ENCODE measurements around the gene UNC119B. TPM values are rescaled to one million over a fixed set of nuclear protein-coding genes. Genes with fewer than 3 reads are reported as not detected.
"Not testable (repeated sequence)": the region's sequence is repeated elsewhere in the genome, so short reads cannot be mapped to it uniquely, and the experiment has no call there.

The UNC119B gene
- total RNA-seq, 1 donor from 2014 or later, result 24.3 TPM

DNA sequence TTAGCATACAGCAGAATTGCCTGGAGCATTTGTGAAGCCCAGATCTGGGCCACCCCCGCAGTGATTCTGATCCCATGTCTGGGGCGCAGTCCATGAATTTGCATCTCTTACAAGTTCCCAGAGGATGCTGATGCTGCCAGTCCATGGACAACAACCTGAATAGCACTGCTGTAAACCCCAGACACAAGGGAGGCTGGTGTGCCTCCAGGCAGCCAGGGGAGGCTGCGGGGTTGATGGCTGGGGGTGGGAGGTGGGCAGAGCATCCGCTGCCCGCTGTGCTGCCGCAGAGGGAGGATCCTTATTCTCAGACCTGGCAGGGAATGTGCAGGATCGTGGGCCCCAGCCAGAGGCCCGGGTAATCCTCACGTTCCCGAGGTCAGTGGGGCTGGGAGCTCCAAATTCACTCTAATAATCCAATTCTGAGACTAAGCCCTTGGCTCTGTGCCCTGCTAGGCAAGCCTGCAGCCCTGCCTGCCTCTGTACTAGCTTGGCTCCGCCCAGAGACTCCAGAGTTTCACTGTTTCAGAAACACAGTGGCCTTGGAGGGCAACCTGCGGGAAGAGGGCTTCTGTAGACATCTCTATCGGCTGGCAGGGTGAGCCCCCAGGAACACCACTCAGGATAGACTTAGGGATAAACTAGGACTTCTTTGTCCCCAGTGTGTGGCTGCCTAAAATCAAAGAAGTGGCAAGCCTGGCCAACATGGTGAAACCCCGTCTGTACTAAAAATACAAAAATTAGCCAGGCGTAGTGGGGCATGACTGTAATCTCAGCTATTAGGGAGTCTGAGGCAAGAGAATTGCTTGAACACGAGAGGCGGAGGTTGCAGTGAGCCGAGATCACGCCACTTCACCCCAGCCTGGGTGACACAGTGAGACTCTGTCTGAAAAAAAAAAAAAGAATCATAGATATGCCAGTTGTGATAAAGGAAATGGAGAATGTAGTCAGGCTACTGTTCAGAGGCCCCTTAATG lies 41.1 kb upstream of the UNC119B start:
- Mint-ChIP-seq H3K4me1 (ENCODE audit: low read depth, unreplicated experiment) (no peaks in the 10 kb centered on the region), H3K27ac (ENCODE audit: unreplicated experiment) (no peak overlapping the region), H3K9me3 (ENCODE audit: unreplicated experiment) (no peaks in the 10 kb centered on the region), H3K4me3 (ENCODE audit: unreplicated experiment) (no peak overlapping the region), H3K36me3 (ENCODE audit: low read depth, unreplicated experiment) (no peaks in the 10 kb centered on the region), H3K27me3 (ENCODE audit: low read depth, unreplicated experiment) (peaks cover 15% of the 10 kb centered on the region)
- H3K27ac ChIP-seq (ENCODE audit: low read depth, low read length), result no peak overlapping the region
- H3K9ac ChIP-seq (ENCODE audit: low read length), result no peak overlapping the region
- no peak overlapping the region for H3K4me3 ChIP-seq (ENCODE audit: insufficient read depth, low read depth, low read length)
- H2AFZ ChIP-seq (ENCODE audit: low read depth, low read length), result peak overlapping the region; percentile 56
- FAIRE-seq (no peak), DNase-seq (ENCODE audit: low read depth) (no peak)
- peaks cover 3% of the 10 kb centered on the region for H3K4me1 ChIP-seq (ENCODE audit: insufficient read depth, low read length)
- H3K27me3 ChIP-seq (ENCODE audit: insufficient read depth, low read length), result no peaks in the 10 kb centered on the region
- no peaks in the 10 kb centered on the region for H4K20me1 ChIP-seq (ENCODE audit: insufficient read depth, low read length)
- TF ChIP-seq EZH2 (IDR thresholded peaks at IDR 0.05; ENCODE audit: insufficient read depth, low read length) (no peak), CTCF (IDR thresholded peaks at IDR 0.05; ENCODE audit: insufficient read depth, low read depth, low read length) (no peak)
- H3K4me2 ChIP-seq (ENCODE audit: low read length), result peak overlapping the region; percentile 12
- H3K79me2 ChIP-seq (ENCODE audit: insufficient read depth, low read length), result no peaks in the 10 kb centered on the region
- H3K9me3 ChIP-seq (ENCODE audit: insufficient read depth, low read depth, low read length), result no peaks in the 10 kb centered on the region
- no peaks in the 10 kb centered on the region for H3K36me3 ChIP-seq (ENCODE audit: insufficient read depth, low read length)

GRCh38 chr12:120670237-120670636 lies 40.0 kb upstream of the UNC119B start:
- H3K4me3 Mint-ChIP-seq (ENCODE audit: unreplicated experiment); H3K9me3 ChIP-seq (ENCODE audit: insufficient read depth, low read depth, low read length); FAIRE-seq; H3K36me3 ChIP-seq (ENCODE audit: insufficient read depth, low read length); H3K4me2 ChIP-seq (ENCODE audit: low read length); H3K27ac ChIP-seq (ENCODE audit: low read depth, low read length); H3K79me2 ChIP-seq (ENCODE audit: insufficient read depth, low read length); H3K36me3 Mint-ChIP-seq (ENCODE audit: low read depth, unreplicated experiment); H2AFZ ChIP-seq (ENCODE audit: low read depth, low read length); H3K4me1 Mint-ChIP-seq (ENCODE audit: low read depth, unreplicated experiment); H3K4me3 ChIP-seq (ENCODE audit: insufficient read depth, low read depth, low read length); H3K9me3 Mint-ChIP-seq (ENCODE audit: unreplicated experiment); H3K27me3 ChIP-seq (ENCODE audit: insufficient read depth, low read length); H3K9ac ChIP-seq (ENCODE audit: low read length); H3K4me1 ChIP-seq (ENCODE audit: insufficient read depth, low read length); DNase-seq (ENCODE audit: low read depth); H3K27ac Mint-ChIP-seq (ENCODE audit: unreplicated experiment); H4K20me1 ChIP-seq (ENCODE audit: insufficient read depth, low read length): not testable (repeated sequence)
- H3K27me3 Mint-ChIP-seq (ENCODE audit: low read depth, unreplicated experiment), result peaks cover 15% of the 10 kb centered on the region

DNA sequence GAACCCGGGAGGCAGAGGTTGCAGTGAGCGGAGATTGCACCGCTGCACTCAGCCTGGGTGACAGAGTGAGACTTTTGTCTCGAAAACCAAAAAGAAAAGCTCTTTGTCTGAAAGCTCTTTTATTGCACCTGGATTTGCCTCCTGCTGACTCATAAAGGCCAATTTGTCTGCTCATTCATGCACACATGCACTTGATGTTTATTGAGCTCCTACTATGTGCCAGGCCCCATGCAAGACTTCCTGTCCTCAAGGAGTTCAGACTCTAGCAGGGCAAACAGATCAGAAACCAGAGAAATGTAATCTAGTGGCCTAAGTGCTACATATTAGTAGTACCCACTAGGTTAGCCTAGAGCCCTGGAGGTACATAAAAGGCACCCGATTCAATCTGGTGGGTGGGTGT lies 39.6 kb upstream of the UNC119B start:
- no peaks in the 10 kb centered on the region for H3K79me2 ChIP-seq (ENCODE audit: insufficient read depth, low read length)
- no peaks in the 10 kb centered on the region for H3K27me3 ChIP-seq (ENCODE audit: insufficient read depth, low read length)
- H3K9me3 ChIP-seq (ENCODE audit: insufficient read depth, low read depth, low read length), result no peaks in the 10 kb centered on the region
- H4K20me1 ChIP-seq (ENCODE audit: insufficient read depth, low read length), result no peaks in the 10 kb centered on the region
- TF ChIP-seq EZH2 (IDR thresholded peaks at IDR 0.05; ENCODE audit: insufficient read depth, low read length) (no peak), CTCF (IDR thresholded peaks at IDR 0.05; ENCODE audit: insufficient read depth, low read depth, low read length) (no peak)
- no peak overlapping the region for H2AFZ ChIP-seq (ENCODE audit: low read depth, low read length)
- H3K4me3 ChIP-seq (ENCODE audit: insufficient read depth, low read depth, low read length), result no peak overlapping the region
- no peak overlapping the region for H3K4me2 ChIP-seq (ENCODE audit: low read length)
- peaks cover 3% of the 10 kb centered on the region for H3K4me1 ChIP-seq (ENCODE audit: insufficient read depth, low read length)
- FAIRE-seq (no peak), DNase-seq (ENCODE audit: low read depth) (no peak)
- Mint-ChIP-seq H3K36me3 (ENCODE audit: low read depth, unreplicated experiment) (no peaks in the 10 kb centered on the region), H3K27me3 (ENCODE audit: low read depth, unreplicated experiment) (peaks cover 15% of the 10 kb centered on the region), H3K27ac (ENCODE audit: unreplicated experiment) (no peak overlapping the region), H3K4me3 (ENCODE audit: unreplicated experiment) (no peak overlapping the region), H3K9me3 (ENCODE audit: unreplicated experiment) (no peaks in the 10 kb centered on the region), H3K4me1 (ENCODE audit: low read depth, unreplicated experiment) (no peaks in the 10 kb centered on the region)
- no peak overlapping the region for H3K27ac ChIP-seq (ENCODE audit: low read depth, low read length)
- no peak overlapping the region for H3K9ac ChIP-seq (ENCODE audit: low read length)
- no peaks in the 10 kb centered on the region for H3K36me3 ChIP-seq (ENCODE audit: insufficient read depth, low read length)
